Vagina (tissue), 2 donors: ENCODE data around the gene PSMG3.

ENCODE experiments used
- POLR2A ChIP-seq, 2 donors: fragments of 450-650 bp; IDR thresholded peaks; one replicate each; pipeline ENCODE4 v1.6.1; 2017; ENCODE audit warnings: antibody characterized with exemption in 2 of 2, mild to moderate bottlenecking in 2 of 2, moderate library complexity in 2 of 2
- TF ChIP-seq, protein P1 (sequence below), 3 experiments: fragments of 450-650 bp in 2 of 3; fragments of 200-600 bp in 1 of 3; sonication (generic) in 1 of 3; IDR thresholded peaks; one replicate each; pipeline ENCODE4 v1.5.1; 2017 to 2019; ENCODE audit warnings: antibody characterized with exemption in 3 of 3, mild to moderate bottlenecking in 2 of 3, moderate library complexity in 2 of 3

DNA sequence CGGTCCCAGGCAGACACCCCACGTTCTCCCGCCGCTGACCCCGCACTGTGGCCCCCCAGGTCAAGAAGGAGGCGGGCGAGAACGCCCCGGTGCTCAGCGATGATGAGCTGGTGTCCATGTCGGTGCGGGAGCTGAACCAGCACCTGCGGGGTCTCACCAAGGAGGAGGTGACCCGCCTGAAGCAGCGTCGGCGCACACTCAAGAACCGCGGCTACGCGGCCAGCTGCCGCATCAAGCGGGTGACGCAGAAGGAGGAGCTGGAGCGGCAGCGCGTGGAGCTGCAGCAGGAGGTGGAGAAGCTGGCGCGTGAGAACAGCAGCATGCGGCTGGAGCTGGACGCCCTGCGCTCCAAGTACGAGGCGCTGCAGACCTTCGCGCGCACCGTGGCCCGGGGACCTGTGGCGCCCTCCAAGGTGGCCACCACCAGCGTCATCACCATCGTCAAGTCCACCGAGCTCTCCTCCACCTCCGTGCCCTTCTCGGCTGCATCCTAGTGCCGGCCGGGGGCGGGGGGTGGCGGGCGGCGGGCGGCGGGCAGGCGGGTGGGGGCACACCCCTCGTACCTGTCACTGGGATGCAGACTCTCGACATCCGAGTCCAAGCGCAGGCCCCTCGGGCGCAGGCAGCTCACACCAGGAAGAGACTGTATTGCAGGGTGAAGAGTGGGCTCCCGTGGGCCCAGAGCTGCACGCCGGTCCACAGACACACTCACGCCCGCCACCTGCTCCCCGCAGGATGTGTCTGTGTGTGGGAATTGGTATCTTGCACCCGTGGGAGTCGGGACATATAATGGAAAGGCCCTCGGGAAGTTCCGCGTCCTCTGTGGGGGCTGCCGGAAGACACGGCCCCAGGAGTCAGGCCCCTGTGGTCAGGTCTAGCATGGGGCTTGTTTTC lies 29.7 kb downstream of the PSMG3 start:
- TF ChIP-seq POLR2A (IDR thresholded peaks at IDR 0.05), result no peak
- TF ChIP-seq, protein P1, sequence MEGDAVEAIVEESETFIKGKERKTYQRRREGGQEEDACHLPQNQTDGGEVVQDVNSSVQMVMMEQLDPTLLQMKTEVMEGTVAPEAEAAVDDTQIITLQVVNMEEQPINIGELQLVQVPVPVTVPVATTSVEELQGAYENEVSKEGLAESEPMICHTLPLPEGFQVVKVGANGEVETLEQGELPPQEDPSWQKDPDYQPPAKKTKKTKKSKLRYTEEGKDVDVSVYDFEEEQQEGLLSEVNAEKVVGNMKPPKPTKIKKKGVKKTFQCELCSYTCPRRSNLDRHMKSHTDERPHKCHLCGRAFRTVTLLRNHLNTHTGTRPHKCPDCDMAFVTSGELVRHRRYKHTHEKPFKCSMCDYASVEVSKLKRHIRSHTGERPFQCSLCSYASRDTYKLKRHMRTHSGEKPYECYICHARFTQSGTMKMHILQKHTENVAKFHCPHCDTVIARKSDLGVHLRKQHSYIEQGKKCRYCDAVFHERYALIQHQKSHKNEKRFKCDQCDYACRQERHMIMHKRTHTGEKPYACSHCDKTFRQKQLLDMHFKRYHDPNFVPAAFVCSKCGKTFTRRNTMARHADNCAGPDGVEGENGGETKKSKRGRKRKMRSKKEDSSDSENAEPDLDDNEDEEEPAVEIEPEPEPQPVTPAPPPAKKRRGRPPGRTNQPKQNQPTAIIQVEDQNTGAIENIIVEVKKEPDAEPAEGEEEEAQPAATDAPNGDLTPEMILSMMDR (IDR thresholded peaks at IDR 0.05), result no peak
